Body of pancreas (tissue), 4 donors: ENCODE results near the gene APAF1. TPM values are rescaled to one million over a fixed set of nuclear protein-coding genes. Genes with fewer than 3 reads are reported as not detected.

Experiments
- ATAC-seq: fragments of 150-250 bp; one replicate; pipeline ENCODE4 v1.9.1; 2016
- DNase-seq, 4 donors: peaks; one replicate each; pipeline ENCODE4 v3.0.0-alpha.2; 2019
- H3K27ac ChIP-seq, 4 donors: fragments of 200-600 bp; sonication (generic); 1 replicate in 3 of 4; 2 replicates in 1 of 4; pipeline versions ENCODE4 v1.5.1 to v1.6.1; 2016 to 2019; ENCODE audit warnings: mild to moderate bottlenecking in 1 of 4, mixed read lengths in 1 of 4, moderate library complexity in 1 of 4
- H3K27me3 ChIP-seq, 2 donors: fragments of 200-600 bp; sonication (generic); one replicate each; pipeline ENCODE4 v1.6.0; 2016; ENCODE audit warnings: mild to moderate bottlenecking in 1 of 2
- H3K36me3 ChIP-seq, 2 donors: fragments of 200-600 bp; sonication (generic); replicated peaks in 1 of 2; 2 replicates each; pipeline ENCODE4 v1.5.1; 2016; ENCODE audit warnings: low read depth in 2 of 2; ENCODE audit not compliant: insufficient read depth in 1 of 2
- H3K4me1 ChIP-seq: fragments of 200-600 bp; sonication (generic); one replicate; pipeline ENCODE4 v1.6.0; 2016
- H3K4me3 ChIP-seq, 2 donors: fragments of 200-600 bp; sonication (generic); 1 replicate in 1 of 2; 2 replicates in 1 of 2; pipeline ENCODE4 v1.5.1; 2016 to 2019
- H3K9me3 ChIP-seq, 3 donors: fragments of 200-600 bp; sonication (generic); 1 replicate in 2 of 3; 2 replicates in 1 of 3; pipeline ENCODE4 v1.5.1; 2016
- CTCF ChIP-seq, 7 experiments: fragments of 450-650 bp in 4 of 7; fragments of 200-600 bp in 3 of 7; sonication (generic) in 3 of 7; IDR thresholded peaks; one replicate each; pipeline ENCODE4 v1.5.1; 2016 to 2019; ENCODE audit warnings: antibody characterized with exemption in 7 of 7
- POLR2A ChIP-seq, 3 donors: fragments of 450-650 bp; IDR thresholded peaks; one replicate each; pipeline ENCODE4 v1.6.1; 2016; ENCODE audit warnings: antibody characterized with exemption in 3 of 3, mild to moderate bottlenecking in 2 of 3
- WGBS, 2 donors: methylation state at CpG; one replicate each; pipeline ENCODE4 v1.1.5; 2017; 5-methylcytosine and 5-hydroxymethylcytosine counted together
- intact Hi-C: fragments of 100-400 bp; cut with DNase I; formaldehyde crosslinking; loops from one replicate; pipeline ENCODE4 v1.15.1; 2023
- total RNA-seq, 2 donors: library from RNA; depleted of rRNA; stranded (reverse); fragments of >200 nt; gene quantifications; one replicate each; pipeline ENCODE4 v1.1.0, GENCODE V29; 2016

Gene APAF1
- total RNA-seq, 2 donors from 2014 or later, result 5.9 to 12.2 TPM

- intact Hi-C loops, result no loop called here
- ATAC-seq (no peak), DNase-seq (no peak)
- TF ChIP-seq CTCF (IDR thresholded peaks at IDR 0.05) (no peak), POLR2A (IDR thresholded peaks at IDR 0.05) (no peak)
- no peaks in the 10 kb centered on the region for H3K27me3 ChIP-seq
- no peak overlapping the region for H3K27ac ChIP-seq
- H3K4me1 ChIP-seq, result peaks cover 12% of the 10 kb centered on the region
- WGBS, 2 donors, result 87 to 96% methylated on average over 3 of the region's 3 CpGs
- H3K36me3 ChIP-seq, result peaks cover 0 to 3% of the 10 kb centered on the region in 2 donors
- H3K4me3 ChIP-seq, result no peak overlapping the region
- H3K9me3 ChIP-seq, result no peaks in the 10 kb centered on the region
Observed at GRCh38 chr12:98669751-98670150, 24.7 kb downstream of the APAF1 start.

GRCh38 chr12:98671459-98671858 is 26.4 kb downstream of the APAF1 start:
- 24 to 25% methylated on average over 7 of the region's 7 CpGs for WGBS, 2 donors
- no peaks in the 10 kb centered on the region for H3K27me3 ChIP-seq
- H3K4me1 ChIP-seq, result peaks cover 12% of the 10 kb centered on the region
- no peaks in the 10 kb centered on the region for H3K9me3 ChIP-seq
- ATAC-seq, result peak; percentile 89
- peak; percentile 28 to 45 (median 34) for DNase-seq
- H3K27ac ChIP-seq, result peak overlapping the region in 3 of 4 donors; percentile 14 to 55 (median 44)
- TF ChIP-seq POLR2A (IDR thresholded peaks at IDR 0.05), result no peak
- TF ChIP-seq CTCF (IDR thresholded peaks at IDR 0.05), result no peak
- intact Hi-C loops, result no loop called here
- H3K4me3 ChIP-seq, result no peak overlapping the region
- peaks cover 0 to 3% of the 10 kb centered on the region in 2 donors for H3K36me3 ChIP-seq

DNA sequence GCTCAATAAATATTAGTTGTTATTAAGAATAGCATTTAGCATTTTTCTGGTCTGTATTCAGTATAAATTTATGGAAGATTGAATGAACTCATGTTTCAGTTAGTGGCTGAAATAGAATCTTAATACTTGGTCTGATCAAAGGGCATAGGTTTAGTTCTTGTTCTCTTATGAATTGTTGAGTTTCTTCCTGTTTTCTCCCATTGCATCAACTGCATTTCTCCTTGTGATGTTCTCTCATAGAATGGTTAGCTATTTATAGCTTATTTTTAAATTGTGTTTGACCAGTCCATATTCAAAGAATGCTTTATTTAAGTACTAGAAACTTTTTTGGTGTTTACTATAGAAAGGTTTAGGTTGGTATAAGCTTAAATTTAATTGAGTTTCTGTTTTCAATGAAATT is 29.8 kb downstream of the APAF1 start:
- TF ChIP-seq POLR2A (IDR thresholded peaks at IDR 0.05) (no peak), CTCF (IDR thresholded peaks at IDR 0.05) (no peak)
- no peaks in the 10 kb centered on the region for H3K27me3 ChIP-seq
- H3K9me3 ChIP-seq, result no peaks in the 10 kb centered on the region
- DNase-seq, result no peak
- H3K27ac ChIP-seq, result no peak overlapping the region
- no peaks in the 10 kb centered on the region for H3K36me3 ChIP-seq
- H3K4me1 ChIP-seq, result peaks cover 12% of the 10 kb centered on the region
- intact Hi-C loops, result no loop called here
- no peak for ATAC-seq
- no peak overlapping the region for H3K4me3 ChIP-seq

GRCh38 chr12:98678236-98678945 is 33.3 kb downstream of the APAF1 start:
- no peak overlapping the region for H3K4me3 ChIP-seq
- no peak overlapping the region for H3K27ac ChIP-seq
- ATAC-seq, result no peak
- DNase-seq, result no peak
- H3K9me3 ChIP-seq, result no peaks in the 10 kb centered on the region
- no peaks in the 10 kb centered on the region for H3K4me1 ChIP-seq
- TF ChIP-seq CTCF (IDR thresholded peaks at IDR 0.05), result no peak
- no peak for TF ChIP-seq POLR2A (IDR thresholded peaks at IDR 0.05)
- H3K27me3 ChIP-seq, result no peaks in the 10 kb centered on the region
- intact Hi-C loops, result no loop called here
- H3K36me3 ChIP-seq, result peaks cover 0 to 9% of the 10 kb centered on the region in 2 donors
- WGBS, 2 donors, result 96 to 98% methylated on average over 4 to 12 of the region's 15 CpGs
